Brain microvascular endothelial cell (primary cell): ENCODE measurements around the gene ARL5C.

Experiments used
- DNase-seq: peaks from one replicate; pipeline ENCODE4 v3.0.0-alpha.2; 2020
- H3K27ac ChIP-seq: fragments of 250-450 bp; sonication (Bioruptor Pico); 2 replicates; pipeline ENCODE4 v1.5.1; 2020; ENCODE audit warnings: mild to moderate bottlenecking, moderate library complexity
- H3K27me3 ChIP-seq: fragments of 250-450 bp; sonication (Bioruptor Pico); replicated peaks from 2 replicates; pipeline ENCODE4 v1.5.1; 2020; ENCODE audit warnings: mild to moderate bottlenecking
- H3K36me3 ChIP-seq: fragments of 250-450 bp; sonication (Bioruptor Pico); replicated peaks from 2 replicates; pipeline ENCODE4 v1.5.1; 2020; ENCODE audit warnings: mild to moderate bottlenecking
- H3K4me3 ChIP-seq: 2 replicates; pipeline ENCODE4 v1.5.1; 2011; ENCODE audit warnings: low read depth, mild to moderate bottlenecking, control low read depth, low read length, moderate library complexity
- in situ Hi-C: cut with HindIII; loops from 2 replicates; pipeline ENCODE4 v1.10.0; 2017; ENCODE audit warnings: low sequenced_read_pairs, low pct_ligation_motif_present
- TF ChIP-seq, protein P1 (sequence below): IDR thresholded peaks from 2 replicates; pipeline ENCODE4 v1.5.1; 2011; ENCODE audit warnings: low read depth, mild to moderate bottlenecking, moderate library complexity, low read length, control low read depth, inconsistent platforms; ENCODE audit errors: missing control alignments

Gene ARL5C

DNA sequence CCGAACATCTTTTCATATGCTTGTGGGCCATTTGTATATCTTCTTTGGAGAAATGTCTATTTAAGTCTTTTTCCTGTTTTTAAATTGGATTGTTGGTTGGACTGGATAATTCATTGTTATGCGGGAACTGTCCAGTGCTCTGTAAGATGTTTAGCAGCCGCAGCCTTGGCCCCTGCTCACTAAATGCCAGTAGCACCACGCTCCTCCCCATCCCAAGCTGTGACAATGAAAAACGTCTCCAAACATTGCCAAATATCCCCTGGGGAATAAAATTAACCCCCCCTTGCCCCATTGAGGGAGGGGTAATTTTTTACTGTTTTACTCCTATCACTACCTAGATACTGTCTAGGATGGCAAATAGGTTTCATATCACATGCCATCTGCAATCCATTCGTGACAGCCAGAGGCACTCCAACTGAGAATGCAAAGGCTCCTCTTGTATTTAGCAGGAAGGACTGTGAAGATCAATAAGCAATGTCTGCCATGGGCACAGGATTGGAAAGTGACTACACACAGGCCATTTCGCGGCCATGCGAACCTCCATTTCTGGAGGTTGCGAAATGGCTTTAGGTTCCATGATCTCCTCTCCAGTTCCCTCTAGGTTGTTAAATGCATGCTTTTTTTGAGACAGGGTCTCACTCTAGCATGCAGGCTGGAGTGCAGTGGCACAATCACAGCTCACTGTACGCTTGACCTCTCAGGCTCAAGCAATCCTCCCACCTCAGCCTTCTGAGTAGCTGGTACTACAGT lies 23.9 kb downstream of the ARL5C start:
- TF ChIP-seq, protein P1, sequence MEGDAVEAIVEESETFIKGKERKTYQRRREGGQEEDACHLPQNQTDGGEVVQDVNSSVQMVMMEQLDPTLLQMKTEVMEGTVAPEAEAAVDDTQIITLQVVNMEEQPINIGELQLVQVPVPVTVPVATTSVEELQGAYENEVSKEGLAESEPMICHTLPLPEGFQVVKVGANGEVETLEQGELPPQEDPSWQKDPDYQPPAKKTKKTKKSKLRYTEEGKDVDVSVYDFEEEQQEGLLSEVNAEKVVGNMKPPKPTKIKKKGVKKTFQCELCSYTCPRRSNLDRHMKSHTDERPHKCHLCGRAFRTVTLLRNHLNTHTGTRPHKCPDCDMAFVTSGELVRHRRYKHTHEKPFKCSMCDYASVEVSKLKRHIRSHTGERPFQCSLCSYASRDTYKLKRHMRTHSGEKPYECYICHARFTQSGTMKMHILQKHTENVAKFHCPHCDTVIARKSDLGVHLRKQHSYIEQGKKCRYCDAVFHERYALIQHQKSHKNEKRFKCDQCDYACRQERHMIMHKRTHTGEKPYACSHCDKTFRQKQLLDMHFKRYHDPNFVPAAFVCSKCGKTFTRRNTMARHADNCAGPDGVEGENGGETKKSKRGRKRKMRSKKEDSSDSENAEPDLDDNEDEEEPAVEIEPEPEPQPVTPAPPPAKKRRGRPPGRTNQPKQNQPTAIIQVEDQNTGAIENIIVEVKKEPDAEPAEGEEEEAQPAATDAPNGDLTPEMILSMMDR, result no peak
- no peaks in the 10 kb centered on the region for H3K36me3 ChIP-seq
- no peak overlapping the region for H3K27ac ChIP-seq
- in situ Hi-C loops, result no loop called here
- H3K4me3 ChIP-seq, result no peak overlapping the region
- H3K27me3 ChIP-seq, result no peaks in the 10 kb centered on the region
- DNase-seq, result no peak

DNA sequence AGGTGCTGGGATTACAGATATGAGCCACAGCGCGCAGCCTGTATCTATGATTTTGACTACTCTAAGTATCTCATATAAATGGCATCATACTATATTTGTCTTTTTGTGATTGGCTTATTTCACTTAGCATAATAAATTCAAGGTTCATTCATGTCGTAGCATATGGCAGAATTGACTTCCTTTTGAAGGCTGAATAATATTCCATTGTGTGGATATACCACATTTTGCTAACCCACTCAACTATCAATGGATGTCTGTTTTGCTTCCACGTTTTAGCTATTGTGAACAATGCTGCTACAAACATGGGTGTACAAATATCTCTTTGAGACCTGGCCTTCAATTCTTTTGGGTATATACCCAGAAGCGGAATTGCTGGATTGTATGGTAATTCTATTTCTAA lies 24.7 kb downstream of the ARL5C start:
- DNase-seq, result no peak
- Histone ChIP-seq H3K27me3 (no peaks in the 10 kb centered on the region), H3K36me3 (no peaks in the 10 kb centered on the region), H3K4me3 (no peak overlapping the region), H3K27ac (no peak overlapping the region)
- TF ChIP-seq, protein P1, result no peak
- in situ Hi-C loops, result no loop called here

DNA sequence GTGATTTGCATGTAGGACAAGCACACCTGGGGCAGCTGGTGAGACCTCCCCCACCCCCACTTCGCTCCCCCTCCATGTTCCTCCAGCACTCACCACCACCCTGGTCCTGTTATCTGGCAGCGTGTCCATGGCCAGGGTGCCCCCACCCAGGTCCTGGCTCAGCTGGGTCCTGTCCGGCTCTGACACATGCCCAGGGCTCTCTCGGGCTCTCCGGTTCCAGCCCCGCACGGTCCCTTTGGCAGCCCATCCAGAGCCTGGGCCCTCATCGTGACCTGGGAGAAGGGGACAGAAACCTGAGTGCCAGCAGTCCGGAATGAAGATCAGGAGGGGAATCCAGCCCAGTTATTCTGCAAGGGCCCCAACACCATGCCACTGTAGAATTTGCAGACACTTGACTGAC lies 26.4 kb downstream of the ARL5C start:
- Histone ChIP-seq H3K4me3 (no peak overlapping the region), H3K27ac (peak overlapping the region; percentile 65), H3K27me3 (no peaks in the 10 kb centered on the region), H3K36me3 (no peaks in the 10 kb centered on the region)
- TF ChIP-seq, protein P1, result no peak
- in situ Hi-C loops, result no loop called here
- DNase-seq, result no peak

DNA sequence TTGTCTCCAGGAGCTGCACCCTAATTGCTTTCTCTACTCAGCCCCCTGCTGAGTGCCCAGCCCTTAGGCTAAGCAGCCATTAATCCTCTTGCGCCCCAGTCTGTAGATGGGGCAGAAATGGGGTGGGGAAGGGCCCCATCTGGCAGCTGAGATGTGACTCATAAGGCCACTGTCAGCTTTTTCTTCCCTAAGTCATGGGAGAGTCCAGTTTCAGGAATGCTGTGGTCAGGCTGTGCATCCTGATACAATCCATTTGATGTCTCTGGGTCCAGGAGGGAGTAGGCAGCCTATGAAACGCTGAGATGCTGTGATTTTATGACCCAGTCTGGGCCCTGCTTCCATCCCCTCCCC lies 26.8 kb downstream of the ARL5C start:
- Histone ChIP-seq H3K36me3 (no peaks in the 10 kb centered on the region), H3K27me3 (no peaks in the 10 kb centered on the region), H3K27ac (peak overlapping the region; percentile 65), H3K4me3 (no peak overlapping the region)
- in situ Hi-C loops, result no loop called here
- TF ChIP-seq, protein P1, result no peak
- peak; percentile 87 for DNase-seq

DNA sequence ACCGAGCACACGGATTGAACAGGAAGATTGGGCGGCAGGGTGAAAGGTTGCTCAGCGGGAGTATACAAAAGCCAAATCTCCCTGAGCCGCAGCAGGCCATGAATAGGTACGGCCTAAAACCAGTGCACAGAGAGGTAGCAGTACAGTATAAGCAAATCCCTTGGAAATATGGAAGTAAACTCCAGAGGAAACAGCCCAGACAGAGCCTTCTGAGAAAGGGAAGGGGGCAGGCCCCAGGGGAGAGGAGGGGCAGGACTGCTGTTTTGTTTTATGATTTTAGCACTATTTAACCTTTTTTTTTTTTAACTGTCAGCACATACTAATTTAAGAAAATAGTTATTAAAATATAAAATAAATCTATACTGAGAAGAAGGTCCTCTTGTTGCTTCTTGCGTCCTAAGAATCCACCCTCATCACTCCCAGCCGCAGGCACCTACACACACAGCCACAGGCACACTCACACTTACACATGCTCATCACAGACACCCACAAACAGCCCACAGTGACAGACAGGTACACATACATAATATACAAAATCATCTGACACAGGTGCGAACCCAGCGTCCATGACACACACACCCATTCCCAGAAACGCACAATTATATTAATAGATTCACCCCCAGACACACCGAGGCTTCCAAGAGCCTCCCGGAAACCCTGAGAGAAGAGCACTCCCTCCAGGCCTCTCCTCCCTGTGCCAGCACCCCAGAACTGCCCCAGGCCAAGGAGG lies 27.4 kb downstream of the ARL5C start:
- H3K36me3 ChIP-seq, result no peaks in the 10 kb centered on the region
- in situ Hi-C loops, result no loop called here
- TF ChIP-seq, protein P1, result no peak
- DNase-seq, result no peak
- peak overlapping the region; percentile 65 for H3K27ac ChIP-seq
- H3K27me3 ChIP-seq, result no peaks in the 10 kb centered on the region
- no peak overlapping the region for H3K4me3 ChIP-seq
